Lung (tissue), 12 donors: ENCODE measurements around the gene TEDDM1. TPM values are rescaled to one million over a fixed set of nuclear protein-coding genes. Genes with fewer than 3 reads are reported as not detected.

Experiments
- ATAC-seq: fragments of 200-7000 bp; cut with Tn5 transposase; one replicate; pipeline ENCODE4 v1.9.1; 2020; ENCODE audit warnings: moderate number of reproducible peaks; ENCODE audit not compliant: insufficient read depth, low FRiP score
- DNase-seq, 3 donors: peaks; one replicate each; pipeline ENCODE4 v3.0.0-alpha.2; 2013 to 2017
- H3K27ac ChIP-seq, 2 donors: one replicate each; pipeline ENCODE4 v1.5.1; 2013; ENCODE audit warnings: mild to moderate bottlenecking in 2 of 2, moderate library complexity in 2 of 2, control low read depth in 1 of 2, inconsistent platforms in 1 of 2, low read depth in 1 of 2, low read length in 1 of 2
- H3K27me3 ChIP-seq, 3 donors: one replicate each; pipeline ENCODE4 v1.5.1; 2013; ENCODE audit warnings: low read length in 2 of 3; ENCODE audit not compliant: control insufficient read depth in 3 of 3, insufficient read depth in 3 of 3
- H3K36me3 ChIP-seq, 4 donors: one replicate each; pipeline ENCODE4 v1.5.1; 2013; ENCODE audit warnings: low read length in 4 of 4, mild to moderate bottlenecking in 1 of 4, moderate library complexity in 1 of 4; ENCODE audit not compliant: control insufficient read depth in 4 of 4, insufficient read depth in 4 of 4
- H3K4me1 ChIP-seq, 5 donors: one replicate each; pipeline ENCODE4 v1.5.1; 2013; ENCODE audit warnings: low read length in 5 of 5, mild to moderate bottlenecking in 2 of 5, moderate library complexity in 1 of 5; ENCODE audit not compliant: control insufficient read depth in 5 of 5, insufficient read depth in 5 of 5
- H3K4me3 ChIP-seq: one replicate; pipeline ENCODE4 v1.5.1; 2013; ENCODE audit warnings: mild to moderate bottlenecking, control low read depth, moderate library complexity
- H3K9ac ChIP-seq, 2 donors: one replicate each; pipeline ENCODE4 v1.5.1; 2013; ENCODE audit warnings: low read length in 2 of 2, control low read depth in 1 of 2; ENCODE audit not compliant: insufficient read depth in 1 of 2
- H3K9me3 ChIP-seq, 4 donors: one replicate each; pipeline ENCODE4 v1.5.1; 2013; ENCODE audit warnings: low read length in 3 of 4, mild to moderate bottlenecking in 1 of 4, moderate library complexity in 1 of 4; ENCODE audit not compliant: control insufficient read depth in 4 of 4, insufficient read depth in 3 of 4
- CTCF ChIP-seq: IDR thresholded peaks from 2 replicates; pipeline ENCODE4 v1.5.1; 2012; ENCODE audit warnings: mild to moderate bottlenecking; ENCODE audit errors: control extremely low read depth, extremely low read depth
- WGBS, 2 donors: extraction: QIAGEN DNeasy Blood & Tissue Kit; methylation state at CpG; one replicate each; pipeline ENCODE4 v1.1.7; 2013; 5-methylcytosine and 5-hydroxymethylcytosine counted together
- polyA plus RNA-seq, 2 donors: library from polyadenylated mRNA; stranded (reverse); fragments of 200-250 nt; gene quantifications; one replicate each; pipeline ENCODE4 v1.2.1, GENCODE V29; 2013
- total RNA-seq, 2 donors: library from RNA; depleted of rRNA in 1 of 2; stranded (reverse); fragments of >200 nt in 1 of 2; gene quantifications; one replicate each; pipeline ENCODE4 v1.2.1, GENCODE V29; 2014 to 2021
- donor health status: control.
- donor health status: control.
- donor health status: Bipolar disorder and iron deficiency.
- donor health status: healthy.
- donor health status: DM: yes; HTN: yes; CAD: no.

TEDDM1 gene
- total and polyA plus RNA-seq, 4 donors, result not detected

- peaks cover 0 to 2% (median 0%) of the 10 kb centered on the region in 4 donors for H3K9me3 ChIP-seq
- no peaks in the 10 kb centered on the region for H3K27me3 ChIP-seq
- H3K36me3 ChIP-seq, result no peaks in the 10 kb centered on the region
- DNase-seq (no peak), ATAC-seq (no peak)
- no peak overlapping the region for H3K4me3 ChIP-seq
- H3K9ac ChIP-seq, result no peak overlapping the region
- H3K4me1 ChIP-seq, result no peaks in the 10 kb centered on the region
- H3K27ac ChIP-seq, result no peak overlapping the region
- TF ChIP-seq CTCF, result no peak
- WGBS, 2 donors, result 87 to 94% methylated on average over 1 of the region's 1 CpG
Measured at GRCh38 chr1:182438326-182438725, 37.9 kb upstream of the TEDDM1 start.

- Histone ChIP-seq H3K36me3 (no peaks in the 10 kb centered on the region), H3K4me3 (no peak overlapping the region), H3K9ac (no peak overlapping the region), H3K4me1 (no peaks in the 10 kb centered on the region), H3K9me3 (peaks cover 0 to 2% (median 0%) of the 10 kb centered on the region in 4 donors), H3K27ac (no peak overlapping the region), H3K27me3 (no peaks in the 10 kb centered on the region)
- TF ChIP-seq CTCF, result no peak
- DNase-seq (no peak), ATAC-seq (no peak)
- 83 to 100% methylated on average over 1 of the region's 1 CpG for WGBS, 2 donors
Measured at GRCh38 chr1:182433580-182433979, 33.1 kb upstream of the TEDDM1 start.

GRCh38 chr1:182431278-182431677 is 30.8 kb upstream of the TEDDM1 start:
- Histone ChIP-seq H3K4me3 (no peak overlapping the region), H3K4me1 (no peaks in the 10 kb centered on the region), H3K27me3 (no peaks in the 10 kb centered on the region), H3K9ac (no peak overlapping the region), H3K36me3 (peaks cover 0 to 1% (median 0%) of the 10 kb centered on the region in 4 donors), H3K9me3 (no peaks in the 10 kb centered on the region), H3K27ac (no peak overlapping the region)
- no peak for TF ChIP-seq CTCF
- ATAC-seq (no peak), DNase-seq (no peak)
- 89 to 93% methylated on average over 7 of the region's 7 CpGs for WGBS, 2 donors
